ENCODE results near the gene DPY19L1.

Gene DPY19L1

DNA sequence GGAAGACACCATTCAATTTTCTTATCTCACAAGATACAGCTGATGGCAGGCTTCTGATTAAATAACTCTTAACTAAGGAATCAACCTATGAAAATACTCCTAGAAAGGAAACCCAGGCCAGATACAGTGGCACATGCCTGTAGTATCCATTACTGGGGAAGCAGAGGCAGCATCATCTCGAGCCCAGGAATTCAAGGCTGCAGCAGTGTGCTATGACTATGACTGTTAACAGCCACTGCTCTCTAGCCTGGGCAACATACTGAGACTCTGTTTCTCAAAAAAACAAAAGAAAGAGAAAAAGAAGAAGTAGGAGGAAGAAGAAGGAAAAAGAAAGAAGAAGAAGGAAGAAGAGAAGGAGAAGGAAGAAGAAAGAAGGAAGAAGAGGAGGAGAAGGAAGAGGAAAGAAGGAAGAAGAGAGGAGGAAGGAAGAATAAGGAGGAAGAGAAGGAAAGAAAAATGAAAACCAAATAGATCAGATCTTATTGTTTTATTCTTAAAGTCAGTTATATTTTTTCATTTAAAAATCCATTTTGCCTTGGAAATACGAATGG lies 18.0 kb downstream of the DPY19L1 start:
- H3K27ac ChIP-seq (ENCODE audit: low read depth, low read length): no peak overlapping the region
- no peaks in the 10 kb centered on the region for H3K9me3 ChIP-seq (ENCODE audit: control insufficient read depth, insufficient read depth, low read length)
- no peak overlapping the region for H3K4me3 ChIP-seq (ENCODE audit: low read length)
- no peaks in the 10 kb centered on the region for H3K9me2 ChIP-seq (replicated peaks; ENCODE audit: control insufficient read depth, low read length)
- no peaks in the 10 kb centered on the region for H3K27me3 ChIP-seq (ENCODE audit: control insufficient read depth, low read length)
- peaks cover 30% of the 10 kb centered on the region for H3K79me2 ChIP-seq (ENCODE audit: control insufficient read depth, low read length)
- no peak overlapping the region for H3K4me2 ChIP-seq (ENCODE audit: low read length)
- H3K36me3 ChIP-seq (ENCODE audit: control insufficient read depth, low read length): peaks cover 12% of the 10 kb centered on the region
- H3F3A ChIP-seq (ENCODE audit: control insufficient read depth, insufficient read depth): 0 out of 2 replicates have a peak, but pooled peaks cover 2% of the 10 kb centered on the region
- H3K4me1 ChIP-seq (ENCODE audit: control insufficient read depth, low read length): peaks cover 5% of the 10 kb centered on the region
- no peaks in the 10 kb centered on the region; the same call in 1 of the 2 replicates for H4K20me1 ChIP-seq (ENCODE audit: control insufficient read depth, insufficient read depth, low read depth, low read length)
- no peak for TF ChIP-seq EZH2phosphoT487 (IDR thresholded peaks at IDR 0.05; ENCODE audit: borderline replicate concordance, low read length)
- TF ChIP-seq, protein P1, sequence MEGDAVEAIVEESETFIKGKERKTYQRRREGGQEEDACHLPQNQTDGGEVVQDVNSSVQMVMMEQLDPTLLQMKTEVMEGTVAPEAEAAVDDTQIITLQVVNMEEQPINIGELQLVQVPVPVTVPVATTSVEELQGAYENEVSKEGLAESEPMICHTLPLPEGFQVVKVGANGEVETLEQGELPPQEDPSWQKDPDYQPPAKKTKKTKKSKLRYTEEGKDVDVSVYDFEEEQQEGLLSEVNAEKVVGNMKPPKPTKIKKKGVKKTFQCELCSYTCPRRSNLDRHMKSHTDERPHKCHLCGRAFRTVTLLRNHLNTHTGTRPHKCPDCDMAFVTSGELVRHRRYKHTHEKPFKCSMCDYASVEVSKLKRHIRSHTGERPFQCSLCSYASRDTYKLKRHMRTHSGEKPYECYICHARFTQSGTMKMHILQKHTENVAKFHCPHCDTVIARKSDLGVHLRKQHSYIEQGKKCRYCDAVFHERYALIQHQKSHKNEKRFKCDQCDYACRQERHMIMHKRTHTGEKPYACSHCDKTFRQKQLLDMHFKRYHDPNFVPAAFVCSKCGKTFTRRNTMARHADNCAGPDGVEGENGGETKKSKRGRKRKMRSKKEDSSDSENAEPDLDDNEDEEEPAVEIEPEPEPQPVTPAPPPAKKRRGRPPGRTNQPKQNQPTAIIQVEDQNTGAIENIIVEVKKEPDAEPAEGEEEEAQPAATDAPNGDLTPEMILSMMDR (IDR thresholded peaks at IDR 0.05; ENCODE audit: low read depth, low read length, poor library complexity, severe bottlenecking): no peak

DNA sequence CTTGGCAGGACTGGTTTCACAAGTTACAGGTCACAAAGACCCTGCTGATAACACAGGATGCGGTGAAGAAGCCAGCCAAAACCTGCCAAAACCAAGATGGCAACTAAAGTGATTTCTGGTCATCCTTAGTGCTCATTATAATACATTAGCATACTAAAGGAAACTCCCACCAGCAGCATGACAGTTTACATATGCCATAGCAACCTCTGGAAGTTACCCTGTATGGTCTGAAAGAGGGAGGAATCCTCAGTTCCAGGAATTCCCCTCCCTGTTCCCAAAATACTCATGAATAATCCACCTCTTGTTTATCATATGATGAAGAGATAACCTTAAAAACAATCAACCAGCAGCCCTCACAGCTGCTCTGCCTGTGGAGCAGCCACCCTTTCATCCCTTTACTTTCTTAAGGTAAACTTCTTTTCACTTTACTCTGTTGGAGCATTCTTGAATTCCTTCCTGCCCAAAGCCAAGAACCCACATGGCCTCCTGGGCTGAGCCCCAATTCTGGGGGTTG lies 21.9 kb downstream of the DPY19L1 start:
- Histone ChIP-seq H3K4me3 (ENCODE audit: low read length) (no peak overlapping the region), H3K36me3 (ENCODE audit: control insufficient read depth, low read length) (peaks cover 28% of the 10 kb centered on the region), H3K4me1 (ENCODE audit: control insufficient read depth, low read length) (peaks cover 5% of the 10 kb centered on the region), H3K79me2 (ENCODE audit: control insufficient read depth, low read length) (0 out of 2 replicates have a peak, but pooled peaks cover 7% of the 10 kb centered on the region), H3K9me3 (ENCODE audit: control insufficient read depth, insufficient read depth, low read length) (no peaks in the 10 kb centered on the region), H4K20me1 (ENCODE audit: control insufficient read depth, insufficient read depth, low read depth, low read length) (no peaks in the 10 kb centered on the region), H3K27ac (ENCODE audit: low read depth, low read length) (no peak overlapping the region), H3K4me2 (ENCODE audit: low read length) (no peak overlapping the region), H3K27me3 (ENCODE audit: control insufficient read depth, low read length) (no peaks in the 10 kb centered on the region), H3K9me2 (replicated peaks; ENCODE audit: control insufficient read depth, low read length) (no peaks in the 10 kb centered on the region; the same call in 1 of the 2 replicates), H3F3A (ENCODE audit: control insufficient read depth, insufficient read depth) (0 out of 2 replicates have a peak, but pooled peaks cover 2% of the 10 kb centered on the region)
- TF ChIP-seq, protein P1 (IDR thresholded peaks at IDR 0.05; ENCODE audit: low read depth, low read length, poor library complexity, severe bottlenecking): no peak
- TF ChIP-seq EZH2phosphoT487 (IDR thresholded peaks at IDR 0.05; ENCODE audit: borderline replicate concordance, low read length): no peak

DNA sequence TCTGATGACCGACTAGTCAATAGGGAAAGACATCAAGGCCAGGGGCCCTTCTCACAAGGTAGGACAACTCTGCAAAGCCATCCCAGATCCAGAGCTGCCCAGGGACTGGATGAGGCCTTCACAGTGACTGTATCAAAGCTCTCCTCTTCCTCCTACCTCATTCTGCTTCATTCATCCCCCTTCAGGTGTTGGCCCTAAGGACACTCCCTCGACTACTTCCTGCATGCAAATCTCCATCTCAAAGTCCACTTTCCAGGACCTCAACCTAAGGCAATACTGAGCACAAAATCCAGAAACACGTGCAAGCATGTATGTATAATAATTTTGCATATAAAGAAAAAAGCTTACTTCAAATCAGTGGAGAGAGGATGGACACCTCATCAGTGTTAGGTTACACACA lies 25.1 kb downstream of the DPY19L1 start:
- Histone ChIP-seq H4K20me1 (ENCODE audit: control insufficient read depth, insufficient read depth, low read depth, low read length) (no peaks in the 10 kb centered on the region), H3K4me2 (ENCODE audit: low read length) (no peak overlapping the region), H3K36me3 (ENCODE audit: control insufficient read depth, low read length) (peaks cover 28% of the 10 kb centered on the region), H3F3A (ENCODE audit: control insufficient read depth, insufficient read depth) (no peaks in the 10 kb centered on the region), H3K79me2 (ENCODE audit: control insufficient read depth, low read length) (no peaks in the 10 kb centered on the region), H3K9me3 (ENCODE audit: control insufficient read depth, insufficient read depth, low read length) (no peaks in the 10 kb centered on the region), H3K4me1 (ENCODE audit: control insufficient read depth, low read length) (peaks cover 4% of the 10 kb centered on the region), H3K9me2 (replicated peaks; ENCODE audit: control insufficient read depth, low read length) (no peaks in the 10 kb centered on the region; the same call in 1 of the 2 replicates), H3K4me3 (ENCODE audit: low read length) (no peak overlapping the region), H3K27ac (ENCODE audit: low read depth, low read length) (no peak overlapping the region), H3K27me3 (ENCODE audit: control insufficient read depth, low read length) (no peaks in the 10 kb centered on the region)
- no peak for TF ChIP-seq EZH2phosphoT487 (IDR thresholded peaks at IDR 0.05; ENCODE audit: borderline replicate concordance, low read length)
- TF ChIP-seq, protein P1 (IDR thresholded peaks at IDR 0.05; ENCODE audit: low read depth, low read length, poor library complexity, severe bottlenecking): no peak
